Activated CD8-positive, alpha-beta memory T cell treated with anti-CD3 and anti-CD28 coated beads, Interleukin-2, amount 50 U/mL, for 48 hours (primary cell): ENCODE measurements around the gene MKX.
A peak's percentile ranks its signal among the peaks of the same experiment; 100 is the strongest.

Experiments
- DNase-seq: peaks from one replicate; pipeline ENCODE4 v3.0.0-alpha.2; 2020

MKX gene

GRCh38 chr10:27745732-27746396 is at the start of gene MKX:
Gene MKX, minus strand, starts transcription at chr10:27745819. Its CDS starts 2,404 bp downstream, at chr10:27743415.
- peak; percentile 61 for DNase-seq

- no peak for DNase-seq
These were observed 48.5 kb upstream of the MKX start for GRCh38 chr10:27794157-27794556.

DNA sequence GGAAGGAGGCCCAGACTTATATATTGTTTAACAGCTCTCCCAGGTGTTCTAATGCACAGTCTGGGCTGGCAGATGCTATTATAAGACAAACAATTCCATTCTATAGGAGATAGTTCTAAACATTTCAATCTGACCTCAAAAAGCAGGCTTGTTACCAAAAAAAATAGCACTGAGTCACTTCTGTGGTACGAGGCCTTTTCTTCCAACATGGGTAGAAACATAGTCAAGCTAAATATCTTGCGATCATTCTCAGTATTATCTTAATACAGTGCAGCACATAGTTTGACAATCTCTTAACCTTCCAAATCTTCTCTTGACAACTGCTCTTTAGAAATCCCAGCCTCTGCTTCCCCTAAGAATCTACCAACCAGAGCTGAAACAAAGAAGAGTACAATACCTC is 46.6 kb upstream of the MKX start:
- no peak for DNase-seq

DNA sequence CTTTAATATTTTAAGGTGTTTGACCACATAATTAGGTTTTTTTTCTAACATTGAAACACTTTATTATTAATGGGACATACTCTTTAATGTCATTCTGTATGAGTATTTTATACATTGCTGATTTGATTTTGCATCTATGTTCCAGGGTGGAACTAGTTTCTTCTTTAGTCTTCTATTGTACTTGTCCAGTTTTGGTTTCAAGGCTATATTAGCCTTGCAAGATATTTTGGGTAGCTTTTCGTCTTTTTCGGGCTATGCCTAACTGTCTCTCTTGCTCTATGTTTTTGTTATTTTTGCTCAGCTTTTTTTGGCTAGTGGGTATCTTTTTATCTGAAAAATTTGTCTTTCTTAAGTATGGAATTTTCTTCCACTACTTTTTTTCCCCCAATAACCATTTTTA is 38.7 kb upstream of the MKX start:
- DNase-seq: no peak

- DNase-seq: no peak
These were observed 38.0 kb upstream of the MKX start for GRCh38 chr10:27783660-27784059.

DNA sequence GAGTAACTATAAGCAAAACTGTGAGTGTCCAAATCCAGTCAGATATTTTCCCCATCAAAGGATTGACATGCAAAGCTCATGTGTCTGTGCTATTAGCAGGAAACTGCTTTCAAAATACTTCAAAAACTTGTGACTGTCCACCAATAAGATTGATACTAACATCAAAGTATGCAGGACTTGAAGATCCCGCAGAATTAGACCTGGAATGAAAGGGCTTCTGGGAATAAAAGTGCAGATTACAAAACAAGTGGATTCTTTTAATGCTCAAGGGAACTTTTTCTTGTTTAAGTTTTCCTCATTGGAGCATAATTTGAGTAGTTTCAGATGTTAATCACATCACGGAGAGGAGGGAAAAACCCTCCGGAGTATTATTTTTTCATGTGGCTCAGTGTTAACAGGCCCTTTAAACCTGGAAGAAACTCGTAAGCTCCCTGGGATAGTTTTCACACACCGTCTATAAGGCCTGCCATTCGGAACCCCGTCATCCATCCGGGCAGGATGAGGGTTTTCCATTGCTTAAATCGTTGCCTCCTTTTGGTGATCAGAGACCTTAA is 33.9 kb upstream of the MKX start:
- DNase-seq: no peak

- DNase-seq: no peak
These were observed 29.2 kb upstream of the MKX start for GRCh38 chr10:27774831-27775230.

- peak; percentile 53 for DNase-seq
These were observed 25.6 kb upstream of the MKX start for GRCh38 chr10:27771231-27771630.

- no peak for DNase-seq
These were observed 24.6 kb upstream of the MKX start for GRCh38 chr10:27770181-27770580.

DNA sequence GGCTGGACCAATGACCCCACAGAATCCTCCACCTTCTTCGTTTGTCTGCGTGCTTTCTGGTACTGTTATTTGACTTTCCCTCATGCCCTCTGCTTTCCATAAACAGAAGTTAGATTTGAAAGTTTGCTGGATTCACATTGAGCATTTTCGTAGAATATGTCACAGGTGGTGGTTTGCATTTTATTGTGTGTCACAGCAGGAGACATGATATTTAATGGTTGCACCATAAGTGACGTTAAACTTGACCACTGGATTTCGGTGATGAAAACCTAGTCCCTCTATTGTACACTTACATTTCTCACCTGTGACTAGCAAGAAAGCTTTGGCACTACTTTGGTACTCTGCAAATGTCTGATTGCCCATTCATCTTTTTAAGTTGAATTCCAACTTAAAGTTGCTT is 15.2 kb upstream of the MKX start:
- no peak for DNase-seq

DNA sequence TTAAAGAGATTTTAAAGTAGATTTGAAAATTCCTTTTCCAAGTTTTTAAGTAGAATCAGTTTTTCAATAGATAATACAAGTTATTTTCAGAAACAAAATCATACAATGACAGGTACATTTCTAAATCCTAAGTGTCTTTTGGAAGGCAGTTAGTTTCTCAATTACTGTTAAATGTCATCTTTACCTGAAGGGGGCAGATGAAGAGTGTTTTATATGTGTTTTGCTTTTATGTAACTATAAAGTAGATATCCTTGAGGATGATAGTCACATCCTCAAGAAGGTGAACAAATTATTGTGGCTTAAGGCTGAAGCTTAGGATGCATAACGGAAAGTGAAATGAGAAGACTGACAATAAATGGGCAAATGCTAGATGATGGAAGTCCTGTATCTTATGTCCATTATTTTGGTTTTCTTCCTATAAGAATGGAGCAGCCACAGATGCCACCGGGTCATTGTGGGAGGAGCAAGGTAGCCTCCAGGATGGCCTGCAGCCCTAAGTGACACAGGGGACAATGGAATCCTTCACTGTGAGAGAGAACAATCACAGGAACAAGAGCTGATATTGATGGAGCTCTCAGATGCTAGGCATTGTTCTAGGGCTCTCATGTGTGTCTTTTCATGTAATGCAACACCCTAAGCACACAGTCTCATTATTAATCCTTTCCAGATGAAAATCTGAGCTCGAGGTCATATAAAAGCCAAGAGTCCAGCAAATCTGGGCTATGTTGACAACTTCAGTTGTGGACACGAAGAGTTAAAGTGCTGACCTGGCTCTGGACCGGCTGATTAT is 14.1 kb upstream of the MKX start:
- no peak for DNase-seq

DNA sequence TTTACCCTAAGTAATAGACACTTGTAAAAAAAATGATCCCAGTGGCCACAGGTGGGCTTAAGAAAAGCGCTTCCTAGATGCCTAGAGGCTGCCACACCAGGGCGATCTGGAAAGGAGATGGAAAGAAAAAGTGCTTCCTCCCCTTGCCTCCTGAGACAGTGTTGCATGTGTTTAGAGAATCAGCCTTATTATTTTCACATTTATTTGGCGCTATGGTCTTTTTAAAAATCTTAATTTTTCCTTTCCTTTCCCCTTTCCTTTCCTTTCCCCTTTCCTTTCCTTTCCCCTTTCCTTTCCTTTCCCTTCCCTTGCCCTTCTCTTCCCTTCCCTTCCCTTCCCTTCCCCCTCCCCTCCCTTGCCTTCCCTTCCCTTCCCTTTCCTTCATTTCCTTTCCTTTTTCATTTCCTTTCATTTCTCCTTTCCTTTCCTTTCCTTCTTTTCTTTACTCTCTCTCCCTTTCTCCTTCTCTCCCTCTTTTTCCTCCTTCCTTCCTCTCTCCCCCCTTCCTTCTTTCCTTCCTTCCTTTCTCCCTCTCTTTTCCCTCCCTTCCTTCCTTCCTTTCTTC is 7.1 kb upstream of the MKX start:
- DNase-seq: no peak

GRCh38 chr10:27748601-27749000 is 3.0 kb upstream of the MKX start:
- no peak for DNase-seq

- no peak for DNase-seq
These were observed 1.5 kb upstream of the MKX start for GRCh38 chr10:27747096-27747451.

DNA sequence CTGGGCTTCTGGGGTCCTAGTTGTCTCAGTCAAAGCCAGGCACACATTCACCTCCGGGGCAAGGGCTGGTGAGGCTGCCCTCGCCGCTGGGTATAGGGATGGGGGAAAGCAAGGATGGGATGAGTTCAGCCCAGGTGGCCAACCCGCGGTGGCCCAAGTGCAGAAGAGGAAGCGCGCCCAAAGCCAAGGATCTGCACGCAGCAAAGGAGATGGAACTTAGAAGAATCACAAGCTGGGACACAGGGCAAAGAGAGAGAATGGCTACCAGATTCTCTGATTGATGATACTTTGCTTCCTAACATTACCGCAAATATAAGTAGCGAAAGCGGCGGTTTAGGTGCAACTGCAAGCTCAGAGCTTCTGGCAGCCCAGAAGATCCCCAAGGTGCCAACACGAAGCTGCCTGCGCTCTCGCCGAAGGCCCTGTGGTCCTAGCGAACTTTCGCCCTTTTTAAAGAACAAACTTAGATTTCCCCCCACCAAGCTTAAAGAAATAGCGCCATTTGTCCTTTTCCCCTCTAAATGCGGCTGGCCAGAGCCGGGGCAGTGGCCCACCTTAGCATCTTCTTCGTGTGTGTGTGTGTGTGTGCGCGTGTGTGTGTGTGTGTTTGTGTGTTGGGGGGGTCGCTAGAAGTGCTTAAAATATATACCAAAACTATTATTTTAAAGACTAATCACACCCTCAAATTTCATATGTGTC is 927 bp upstream of the MKX start:
- peak; percentile 54 for DNase-seq

GRCh38 chr10:27744802-27745731 is 552 bp downstream of the MKX start:
- peak; percentile 61 for DNase-seq

- DNase-seq: peak; percentile 68
These were observed 1.5 kb downstream of the MKX start for GRCh38 chr10:27743877-27744801.

- peak; percentile 73 for DNase-seq
These were observed 2.4 kb downstream of the MKX start for GRCh38 chr10:27743012-27743876.

DNA sequence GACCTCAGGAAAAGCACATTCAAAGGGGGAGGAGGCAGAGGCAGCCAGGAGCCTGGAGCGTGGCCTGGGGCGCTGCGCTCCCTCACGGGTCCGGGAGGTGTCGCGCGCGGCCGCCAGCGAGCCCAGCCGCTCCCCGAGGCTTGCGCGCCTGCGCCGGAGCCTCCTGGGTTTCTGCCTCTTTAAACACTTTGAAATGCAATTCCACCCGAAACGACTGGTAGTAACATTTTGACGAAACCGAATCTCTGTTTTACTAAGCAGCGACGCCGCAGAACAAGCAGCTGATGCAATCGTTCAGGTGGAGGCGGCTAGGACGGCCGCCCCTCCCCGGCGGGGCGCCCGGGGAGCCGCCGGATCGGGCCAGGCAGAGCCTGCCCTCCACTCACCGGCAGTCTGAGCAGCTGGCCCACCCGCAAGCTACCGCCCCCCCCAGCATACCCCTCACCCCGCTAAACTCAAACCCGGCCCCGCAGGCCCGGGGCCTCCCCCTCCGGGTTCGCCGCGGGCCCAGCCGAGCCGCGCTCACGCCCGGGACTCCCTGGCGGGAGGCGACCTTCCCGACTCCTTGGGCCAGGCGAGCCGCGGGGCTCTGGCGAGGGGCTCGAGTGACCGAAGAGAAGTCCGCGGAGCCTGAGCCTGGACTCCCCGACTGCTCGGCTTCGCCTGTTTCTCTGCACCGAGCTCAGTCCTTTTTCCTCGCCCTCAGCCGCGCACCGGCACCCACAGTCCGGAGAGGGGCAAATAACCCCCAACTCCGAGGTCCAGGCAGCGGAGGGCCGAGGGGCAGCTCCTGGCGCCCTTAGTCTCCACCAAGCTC is 3.2 kb downstream of the MKX start:
- DNase-seq: peak; percentile 88
